GM19239 (cell line): ENCODE data around the gene ZC3H7A.

Source experiments
- DNase-seq: peaks from one replicate; pipeline ENCODE4 v3.0.0; 2011; ENCODE audit warnings: low spot score; ENCODE audit not compliant: insufficient read length
- FAIRE-seq: peaks from 2 replicates; lab custom pipeline; 2011; peaks lifted over from hg19 to GRCh38; lab: Jason Lieb, UNC

ZC3H7A gene

GRCh38 chr16:11742093-11742535 lies 54.9 kb downstream of the ZC3H7A start:
- FAIRE-seq = peak; percentile 48

GRCh38 chr16:11740567-11740966 lies 56.5 kb downstream of the ZC3H7A start:
- FAIRE-seq (no peak), DNase-seq (no peak)

More at GRCh38 chr16:11742093-11742535, 54.9 kb downstream of the ZC3H7A start:
- DNase-seq = no peak

GRCh38 chr16:11738742-11739544 lies 58.1 kb downstream of the ZC3H7A start:
- no peak for DNase-seq
- FAIRE-seq = peak; percentile 78

- DNase-seq (no peak), FAIRE-seq (no peak)
These were observed 59.3 kb downstream of the ZC3H7A start for GRCh38 chr16:11737713-11738112.

GRCh38 chr16:11736903-11737302 lies 60.2 kb downstream of the ZC3H7A start:
- FAIRE-seq (no peak), DNase-seq (no peak)

GRCh38 chr16:11735787-11736186 lies 61.3 kb downstream of the ZC3H7A start:
- DNase-seq = no peak
- FAIRE-seq = no peak

- FAIRE-seq = no peak
- DNase-seq = no peak
These were observed 62.4 kb downstream of the ZC3H7A start for GRCh38 chr16:11734653-11735043.

- FAIRE-seq (peak; percentile 11), DNase-seq (no peak)
These were observed 62.9 kb downstream of the ZC3H7A start for GRCh38 chr16:11734025-11734652.

GRCh38 chr16:11731222-11731621 lies 65.8 kb downstream of the ZC3H7A start:
- DNase-seq = no peak
- FAIRE-seq = peak; percentile 35

GRCh38 chr16:11729787-11730186 lies 67.3 kb downstream of the ZC3H7A start:
- no peak for FAIRE-seq
- no peak for DNase-seq

- no peak for DNase-seq
- FAIRE-seq = peak; percentile 53
These were observed 69.1 kb downstream of the ZC3H7A start for GRCh38 chr16:11727796-11728543.

GRCh38 chr16:11726008-11726407 lies 71.0 kb downstream of the ZC3H7A start:
- no peak for DNase-seq
- no peak for FAIRE-seq

GRCh38 chr16:11725457-11725856 lies 71.6 kb downstream of the ZC3H7A start:
- no peak for DNase-seq
- no peak for FAIRE-seq

- FAIRE-seq = no peak
- DNase-seq = no peak
These were observed 74.6 kb downstream of the ZC3H7A start for GRCh38 chr16:11722468-11722808.

GRCh38 chr16:11721781-11722467 lies 75.1 kb downstream of the ZC3H7A start:
- FAIRE-seq = no peak
- DNase-seq = no peak

GRCh38 chr16:11719762-11720161 lies 77.3 kb downstream of the ZC3H7A start:
- DNase-seq = no peak
- no peak for FAIRE-seq

GRCh38 chr16:11719171-11719570 lies 77.9 kb downstream of the ZC3H7A start:
- no peak for DNase-seq

GRCh38 chr16:11717811-11718210 lies 79.2 kb downstream of the ZC3H7A start:
- FAIRE-seq = no peak

More at GRCh38 chr16:11719171-11719570, 77.9 kb downstream of the ZC3H7A start:
- no peak for FAIRE-seq

GRCh38 chr16:11716336-11716735 lies 80.7 kb downstream of the ZC3H7A start:
- no peak for FAIRE-seq
- no peak for DNase-seq

More at GRCh38 chr16:11717811-11718210, 79.2 kb downstream of the ZC3H7A start:
- DNase-seq = no peak

GRCh38 chr16:11715246-11715947 lies 81.7 kb downstream of the ZC3H7A start:
- FAIRE-seq (peak; percentile 52), DNase-seq (no peak)
